GM18499 (cell line): ENCODE data around the gene RADIL.

Experiments
- ATAC-seq: cut with Tn5 transposase; IDR thresholded peaks from one replicate; pipeline ENCODE4 v1.9.1; 2021; ENCODE audit warnings: moderate number of reproducible peaks; ENCODE audit not compliant: insufficient read depth, unreplicated experiment

RADIL gene

GRCh38 chr7:4763091-4763793 lies 120.3 kb downstream of the RADIL start:
- no peak for ATAC-seq

- ATAC-seq, result no peak
These were observed 121.1 kb downstream of the RADIL start for GRCh38 chr7:4762121-4763055.

- ATAC-seq, result no peak
These were observed 122.6 kb downstream of the RADIL start for GRCh38 chr7:4760952-4761351.

GRCh38 chr7:4759211-4759610 lies 124.3 kb downstream of the RADIL start:
- ATAC-seq, result no peak

GRCh38 chr7:4758791-4759190 lies 124.7 kb downstream of the RADIL start:
- ATAC-seq, result no peak

GRCh38 chr7:4758111-4758510 lies 125.4 kb downstream of the RADIL start:
- ATAC-seq, result no peak

- no peak for ATAC-seq
These were observed 128.5 kb downstream of the RADIL start for GRCh38 chr7:4755045-4755444.

GRCh38 chr7:4754433-4755010 lies 129.0 kb downstream of the RADIL start:
- no peak for ATAC-seq

GRCh38 chr7:4753598-4754432 lies 129.7 kb downstream of the RADIL start:
- no peak for ATAC-seq

GRCh38 chr7:4751398-4751947 lies 132.0 kb downstream of the RADIL start:
- ATAC-seq, result no peak

- ATAC-seq, result no peak
These were observed 133.7 kb downstream of the RADIL start for GRCh38 chr7:4749798-4750197.

- ATAC-seq, result no peak
These were observed 134.2 kb downstream of the RADIL start for GRCh38 chr7:4749363-4749762.
